ENCODE data around the gene CCL8. TPM values are rescaled to one million over a fixed set of nuclear protein-coding genes. Genes with fewer than 3 reads are reported as not detected.

The CCL8 gene
- total RNA-seq, 1 donor from 2014 or later: not detected

GRCh38 chr17:34306466-34306865 lies 12.8 kb upstream of the CCL8 start:
- TF ChIP-seq CTCF (IDR thresholded peaks at IDR 0.05; ENCODE audit: insufficient read depth, low read length, poor library complexity, severe bottlenecking): peak; percentile 15
- Histone ChIP-seq H3K36me3 (ENCODE audit: control insufficient read depth, insufficient read depth, low read length) (no peaks in the 10 kb centered on the region), H3K27me3 (ENCODE audit: control insufficient read depth, insufficient read depth, low read length) (no peaks in the 10 kb centered on the region), H3K4me3 (ENCODE audit: low read depth, low read length) (no peak overlapping the region)
- no peak for DNase-seq (ENCODE audit: low read depth)

- no peak for TF ChIP-seq CTCF (IDR thresholded peaks at IDR 0.05; ENCODE audit: insufficient read depth, low read length, poor library complexity, severe bottlenecking)
- Histone ChIP-seq H3K27me3 (ENCODE audit: control insufficient read depth, insufficient read depth, low read length) (no peaks in the 10 kb centered on the region), H3K4me3 (ENCODE audit: low read depth, low read length) (no peak overlapping the region), H3K36me3 (ENCODE audit: control insufficient read depth, insufficient read depth, low read length) (no peaks in the 10 kb centered on the region)
- no peak for DNase-seq (ENCODE audit: low read depth)
Observed at GRCh38 chr17:34307110-34307509, 12.1 kb upstream of the CCL8 start.

GRCh38 chr17:34308371-34308770 lies 10.9 kb upstream of the CCL8 start:
- no peak overlapping the region for H3K4me3 ChIP-seq (ENCODE audit: low read depth, low read length)
- no peak for DNase-seq (ENCODE audit: low read depth)
- H3K27me3 ChIP-seq (ENCODE audit: control insufficient read depth, insufficient read depth, low read length): no peaks in the 10 kb centered on the region
- no peak for TF ChIP-seq CTCF (IDR thresholded peaks at IDR 0.05; ENCODE audit: insufficient read depth, low read length, poor library complexity, severe bottlenecking)
- H3K36me3 ChIP-seq (ENCODE audit: control insufficient read depth, insufficient read depth, low read length): no peaks in the 10 kb centered on the region

- H3K27me3 ChIP-seq (ENCODE audit: control insufficient read depth, insufficient read depth, low read length): no peaks in the 10 kb centered on the region
- no peak overlapping the region for H3K4me3 ChIP-seq (ENCODE audit: low read depth, low read length)
- no peak for DNase-seq (ENCODE audit: low read depth)
- no peak for TF ChIP-seq CTCF (IDR thresholded peaks at IDR 0.05; ENCODE audit: insufficient read depth, low read length, poor library complexity, severe bottlenecking)
- H3K36me3 ChIP-seq (ENCODE audit: control insufficient read depth, insufficient read depth, low read length): no peaks in the 10 kb centered on the region
Observed at GRCh38 chr17:34311291-34311690, 7.9 kb upstream of the CCL8 start.

GRCh38 chr17:34312080-34312479 lies 7.2 kb upstream of the CCL8 start:
- H3K36me3 ChIP-seq (ENCODE audit: control insufficient read depth, insufficient read depth, low read length): no peaks in the 10 kb centered on the region
- no peaks in the 10 kb centered on the region for H3K27me3 ChIP-seq (ENCODE audit: control insufficient read depth, insufficient read depth, low read length)
- no peak for DNase-seq (ENCODE audit: low read depth)
- no peak for TF ChIP-seq CTCF (IDR thresholded peaks at IDR 0.05; ENCODE audit: insufficient read depth, low read length, poor library complexity, severe bottlenecking)
- no peak overlapping the region for H3K4me3 ChIP-seq (ENCODE audit: low read depth, low read length)

- Histone ChIP-seq H3K36me3 (ENCODE audit: control insufficient read depth, insufficient read depth, low read length) (no peaks in the 10 kb centered on the region), H3K4me3 (ENCODE audit: low read depth, low read length) (no peak overlapping the region), H3K27me3 (ENCODE audit: control insufficient read depth, insufficient read depth, low read length) (no peaks in the 10 kb centered on the region)
- TF ChIP-seq CTCF (IDR thresholded peaks at IDR 0.05; ENCODE audit: insufficient read depth, low read length, poor library complexity, severe bottlenecking): no peak
- no peak for DNase-seq (ENCODE audit: low read depth)
Observed at GRCh38 chr17:34313164-34313563, 6.1 kb upstream of the CCL8 start.
